ENCODE results near the gene DUT. TPM values are rescaled to one million over a fixed set of nuclear protein-coding genes. Genes with fewer than 3 reads are reported as not detected.
A peak's percentile ranks its signal among the peaks of the same experiment; 100 is the strongest.

DUT gene
- total RNA-seq, 1 donor from 2014 or later: 150 TPM

GRCh38 chr15:48380198-48380597, 49.0 kb downstream of the DUT start:
- intact Hi-C loops (cut with DNase I): loop anchor here (2.0 kb wide), 1 partner anchor 65 kb away; no protein-coding TSS in a partner anchor
- TF ChIP-seq, protein P1, sequence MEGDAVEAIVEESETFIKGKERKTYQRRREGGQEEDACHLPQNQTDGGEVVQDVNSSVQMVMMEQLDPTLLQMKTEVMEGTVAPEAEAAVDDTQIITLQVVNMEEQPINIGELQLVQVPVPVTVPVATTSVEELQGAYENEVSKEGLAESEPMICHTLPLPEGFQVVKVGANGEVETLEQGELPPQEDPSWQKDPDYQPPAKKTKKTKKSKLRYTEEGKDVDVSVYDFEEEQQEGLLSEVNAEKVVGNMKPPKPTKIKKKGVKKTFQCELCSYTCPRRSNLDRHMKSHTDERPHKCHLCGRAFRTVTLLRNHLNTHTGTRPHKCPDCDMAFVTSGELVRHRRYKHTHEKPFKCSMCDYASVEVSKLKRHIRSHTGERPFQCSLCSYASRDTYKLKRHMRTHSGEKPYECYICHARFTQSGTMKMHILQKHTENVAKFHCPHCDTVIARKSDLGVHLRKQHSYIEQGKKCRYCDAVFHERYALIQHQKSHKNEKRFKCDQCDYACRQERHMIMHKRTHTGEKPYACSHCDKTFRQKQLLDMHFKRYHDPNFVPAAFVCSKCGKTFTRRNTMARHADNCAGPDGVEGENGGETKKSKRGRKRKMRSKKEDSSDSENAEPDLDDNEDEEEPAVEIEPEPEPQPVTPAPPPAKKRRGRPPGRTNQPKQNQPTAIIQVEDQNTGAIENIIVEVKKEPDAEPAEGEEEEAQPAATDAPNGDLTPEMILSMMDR (IDR thresholded peaks at IDR 0.05): no peak
- H3K27me3 ChIP-seq: no peaks in the 10 kb centered on the region

GRCh38 chr15:48381861-48382260, 50.6 kb downstream of the DUT start:
- H3K9me3 ChIP-seq: no peaks in the 10 kb centered on the region
- H3K36me3 ChIP-seq: no peaks in the 10 kb centered on the region
- H3K4me3 ChIP-seq: no peak overlapping the region
- TF ChIP-seq, protein P1 (IDR thresholded peaks at IDR 0.05): no peak
- H3K27ac ChIP-seq: no peak overlapping the region
- intact Hi-C loops (cut with DNase I): loop anchor here (2.0 kb wide), 1 partner anchor 63 kb away; no protein-coding TSS in a partner anchor
- DNase-seq (ENCODE audit: low spot score in 2 of 2): no peak
- peaks cover 0 to 7% of the 10 kb centered on the region in 2 donors for H3K4me1 ChIP-seq
- H3K27me3 ChIP-seq: no peaks in the 10 kb centered on the region

More at GRCh38 chr15:48380198-48380597, 49.0 kb downstream of the DUT start:
- no peak for DNase-seq (ENCODE audit: low spot score in 2 of 2)
- Histone ChIP-seq H3K9me3 (no peaks in the 10 kb centered on the region), H3K36me3 (no peaks in the 10 kb centered on the region), H3K4me3 (no peak overlapping the region), H3K4me1 (peaks cover 0 to 5% of the 10 kb centered on the region in 2 donors), H3K27ac (no peak overlapping the region)

- H3K9me3 ChIP-seq: no peaks in the 10 kb centered on the region
- no peak overlapping the region for H3K27ac ChIP-seq
- H3K4me1 ChIP-seq: peaks cover under 1 to 9% of the 10 kb centered on the region in 2 donors
- TF ChIP-seq, protein P1 (IDR thresholded peaks at IDR 0.05): no peak
- no peaks in the 10 kb centered on the region for H3K27me3 ChIP-seq
- no peak for DNase-seq (ENCODE audit: low spot score in 2 of 2)
- intact Hi-C loops (cut with DNase I): no loop called here
- H3K4me3 ChIP-seq: no peak overlapping the region
- no peaks in the 10 kb centered on the region for H3K36me3 ChIP-seq
Observed at GRCh38 chr15:48383031-48383430, 51.8 kb downstream of the DUT start.

- H3K4me1 ChIP-seq: peaks cover 9 to 24% of the 10 kb centered on the region in 2 donors
- TF ChIP-seq, protein P1 (IDR thresholded peaks at IDR 0.05): no peak
- DNase-seq (ENCODE audit: low spot score in 2 of 2): no peak
- no peaks in the 10 kb centered on the region for H3K36me3 ChIP-seq
- no peak overlapping the region for H3K4me3 ChIP-seq
- no peaks in the 10 kb centered on the region for H3K27me3 ChIP-seq
- no peak overlapping the region for H3K27ac ChIP-seq
- H3K9me3 ChIP-seq: no peaks in the 10 kb centered on the region
- intact Hi-C loops (cut with DNase I): no loop called here
Observed at GRCh38 chr15:48384616-48385015, 53.4 kb downstream of the DUT start.

DNA sequence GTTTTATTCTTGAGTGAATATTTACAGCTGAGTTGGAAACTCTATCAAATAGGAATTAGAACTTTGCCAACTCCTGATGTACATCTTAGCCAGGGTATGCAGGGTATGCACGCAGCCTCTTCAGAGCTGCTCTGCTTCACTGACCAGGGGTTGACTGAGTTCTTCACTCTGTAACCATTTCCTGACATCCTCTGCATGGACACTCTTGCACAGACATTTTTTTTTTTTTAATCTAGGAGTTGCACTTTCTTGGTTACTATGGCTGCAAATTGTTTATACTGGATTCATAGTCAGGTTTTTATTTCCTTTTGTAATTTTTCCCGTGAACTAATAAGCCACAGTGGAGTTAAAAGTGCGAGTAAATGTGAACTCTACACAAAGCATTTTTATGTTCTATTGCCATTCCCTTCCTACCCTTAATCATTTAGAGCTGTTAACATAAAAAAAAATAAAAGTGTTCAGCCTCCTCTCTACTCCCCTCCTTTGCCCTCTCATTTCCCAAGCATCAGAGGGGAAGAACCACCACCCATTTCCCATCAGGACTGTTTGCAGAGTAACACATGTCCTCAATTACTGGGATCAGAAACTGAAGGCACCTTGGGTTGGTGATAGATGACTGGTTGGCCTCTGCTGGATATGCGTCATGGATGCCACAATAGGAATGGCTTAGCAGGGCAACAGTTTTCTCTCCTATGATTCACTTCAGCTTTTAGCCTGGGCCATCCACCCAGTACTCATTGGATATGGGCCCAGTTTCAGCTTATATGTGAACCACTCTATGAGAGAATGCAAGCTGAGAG, 54.0 kb downstream of the DUT start:
- no peak overlapping the region for H3K4me3 ChIP-seq
- H3K27ac ChIP-seq: peak overlapping the region; percentile 44 to 47
- intact Hi-C loops (cut with DNase I): no loop called here
- TF ChIP-seq, protein P1 (IDR thresholded peaks at IDR 0.05): no peak
- H3K27me3 ChIP-seq: no peaks in the 10 kb centered on the region
- H3K36me3 ChIP-seq: no peaks in the 10 kb centered on the region
- H3K9me3 ChIP-seq: no peaks in the 10 kb centered on the region
- peaks cover 9 to 31% of the 10 kb centered on the region in 2 donors for H3K4me1 ChIP-seq
- DNase-seq (ENCODE audit: low spot score in 2 of 2): peak in 1 of 2 donors; percentile 71
